CD4-positive, alpha-beta T cell treated with Interleukin-10 for 1 hour (primary cell): ENCODE results near the gene CDC25B.
"Not testable (repeated sequence)": the region's sequence is repeated elsewhere in the genome, so short reads cannot be mapped to it uniquely, and the experiment has no call there.

Experiments
- DNase-seq: peaks from one replicate; pipeline ENCODE4 v3.0.0-alpha.2; 2020

The CDC25B gene

GRCh38 chr20:3786665-3787323 is 9.3 kb upstream of the CDC25B start, which contains the start of gene CENPB:
CENPB (minus strand) TSS chr20:3786740; CDS start chr20:3786483, 257 bp downstream.
- DNase-seq: peak; percentile 92

- no peak for DNase-seq
These were observed 8.6 kb upstream of the CDC25B start for GRCh38 chr20:3787324-3788014.

- no peak for DNase-seq
These were observed 7.4 kb upstream of the CDC25B start for GRCh38 chr20:3788685-3789155.

- DNase-seq: not testable (repeated sequence)
These were observed 6.9 kb upstream of the CDC25B start for GRCh38 chr20:3789201-3789600.

- DNase-seq: not testable (repeated sequence)
These were observed 1.9 kb upstream of the CDC25B start for GRCh38 chr20:3794168-3794567.

- DNase-seq: no peak
These were observed 1.2 kb upstream of the CDC25B start for GRCh38 chr20:3794701-3795420.

GRCh38 chr20:3796477-3797225 is 541 bp downstream of the CDC25B start:
- no peak for DNase-seq

GRCh38 chr20:3797226-3797545 is 1.1 kb downstream of the CDC25B start:
- DNase-seq: no peak

- DNase-seq: peak; percentile 65
These were observed 1.7 kb downstream of the CDC25B start for GRCh38 chr20:3797592-3798372.

GRCh38 chr20:3798373-3798768 is 2.3 kb downstream of the CDC25B start:
- no peak for DNase-seq

GRCh38 chr20:3798908-3799248 is 2.8 kb downstream of the CDC25B start:
- no peak for DNase-seq

- DNase-seq: no peak
These were observed 4.3 kb downstream of the CDC25B start for GRCh38 chr20:3800256-3800877.

- DNase-seq: no peak
These were observed 4.8 kb downstream of the CDC25B start for GRCh38 chr20:3800878-3801260.

- DNase-seq: no peak
These were observed 5.2 kb downstream of the CDC25B start for GRCh38 chr20:3801299-3801698.

- no peak for DNase-seq
These were observed 5.7 kb downstream of the CDC25B start for GRCh38 chr20:3801846-3802245.

- DNase-seq: no peak
These were observed 6.6 kb downstream of the CDC25B start for GRCh38 chr20:3802524-3803239.

- no peak for DNase-seq
These were observed 7.2 kb downstream of the CDC25B start for GRCh38 chr20:3803289-3803688.

GRCh38 chr20:3803854-3804253 is 7.7 kb downstream of the CDC25B start:
- no peak for DNase-seq

- no peak for DNase-seq
These were observed 8.2 kb downstream of the CDC25B start for GRCh38 chr20:3804254-3804751.

- DNase-seq: no peak
These were observed 8.7 kb downstream of the CDC25B start for GRCh38 chr20:3804781-3805180.

GRCh38 chr20:3808544-3808943 is 12.4 kb downstream of the CDC25B start:
- DNase-seq: no peak
